WI38 (cell line): Measurements from ENCODE around the gene ERP27.

Source experiments
- H3K4me3 ChIP-seq: 2 replicates; pipeline ENCODE4 v1.5.1; 2011; ENCODE audit warnings: low read depth, mild to moderate bottlenecking, control low read depth, low read length
- CTCF ChIP-seq: IDR thresholded peaks from 2 replicates; pipeline ENCODE4 v1.5.1; 2012; ENCODE audit warnings: low read depth, mild to moderate bottlenecking, control low read depth, low read length

The ERP27 gene

GRCh38 chr12:14938301-14938700 is at the start of gene ERP27:
Gene ERP27 (minus strand): TSS chr12:14938537. CDS start chr12:14938508, 29 bp downstream.
- no peak for TF ChIP-seq CTCF
- H3K4me3 ChIP-seq = no peak within 1 kb of the TSS

GRCh38 chr12:14988035-14988434 is 49.7 kb upstream of the ERP27 start:
- no peak overlapping the region for H3K4me3 ChIP-seq
- TF ChIP-seq CTCF = no peak

- H3K4me3 ChIP-seq = no peak overlapping the region
- no peak for TF ChIP-seq CTCF
Measured at GRCh38 chr12:14986449-14986848, 48.1 kb upstream of the ERP27 start.

GRCh38 chr12:14984766-14985285 is 46.5 kb upstream of the ERP27 start:
- H3K4me3 ChIP-seq = no peak overlapping the region
- no peak for TF ChIP-seq CTCF

GRCh38 chr12:14984036-14984435 is 45.7 kb upstream of the ERP27 start:
- TF ChIP-seq CTCF = no peak
- H3K4me3 ChIP-seq = no peak overlapping the region

GRCh38 chr12:14982991-14983390 is 44.7 kb upstream of the ERP27 start:
- H3K4me3 ChIP-seq = no peak overlapping the region
- TF ChIP-seq CTCF = no peak

GRCh38 chr12:14982562-14982961 is 44.2 kb upstream of the ERP27 start:
- TF ChIP-seq CTCF = no peak
- no peak overlapping the region for H3K4me3 ChIP-seq
